GM12878 (cell line): ENCODE data around the gene ANKRD13D. TPM values are rescaled to one million over a fixed set of nuclear protein-coding genes. Genes with fewer than 3 reads are reported as not detected.

Experiments
- CBFB ChIP-seq: IDR thresholded peaks from 2 replicates; pipeline ENCODE4 v1.6.1; 2016; ENCODE audit warnings: antibody characterized with exemption, low read depth
- ESRRA ChIP-seq: IDR thresholded peaks from 2 replicates; pipeline ENCODE4 v1.6.1; 2012; ENCODE audit warnings: mild to moderate bottlenecking, low read length, improper control_type of control experiment
- EZH2 ChIP-seq: IDR thresholded peaks from 2 replicates; pipeline ENCODE4 v1.6.1; 2012; ENCODE audit warnings: low read depth, mild to moderate bottlenecking, control low read depth, inconsistent platforms, low read length, borderline replicate concordance; ENCODE audit not compliant: control insufficient read depth
- FOXM1 ChIP-seq: IDR thresholded peaks from 2 replicates; pipeline ENCODE4 v1.6.1; 2012; ENCODE audit warnings: low read depth, mild to moderate bottlenecking, inconsistent platforms, low read length, moderate library complexity
- KDM1A ChIP-seq: fragments of 200-600 bp; sonication (generic); IDR thresholded peaks from 2 replicates; pipeline ENCODE4 v1.6.1; 2016; ENCODE audit warnings: borderline replicate concordance
- MXI1 ChIP-seq: fragments of 150-350 bp; IDR thresholded peaks from 2 replicates; pipeline ENCODE4 v1.6.1; 2011; ENCODE audit warnings: low read depth, mild to moderate bottlenecking, inconsistent platforms, low read length, improper control_type of control experiment
- NFYA ChIP-seq: IDR thresholded peaks from 2 replicates; pipeline ENCODE4 v1.6.1; 2011; ENCODE audit warnings: low read depth, mild to moderate bottlenecking, low read length, improper control_type of control experiment, borderline replicate concordance
- NR2F1 ChIP-seq: fragments of 450-650 bp; conservative IDR thresholded peaks from 2 replicates; pipeline ENCODE4 v1.6.1; 2017; ENCODE audit warnings: mild to moderate bottlenecking
- SP1 ChIP-seq: IDR thresholded peaks from one replicate; pipeline ENCODE4 v1.6.1; 2011; ENCODE audit warnings: low read depth, low read length
- STAT1 ChIP-seq: fragments of 450-650 bp; conservative IDR thresholded peaks from 2 replicates; pipeline ENCODE4 v1.6.1; 2014; ENCODE audit warnings: antibody characterized with exemption, mild to moderate bottlenecking
- TAF1 ChIP-seq: IDR thresholded peaks from 2 replicates; pipeline ENCODE4 v1.6.1; 2011; ENCODE audit warnings: mild to moderate bottlenecking, low read depth, low read length, borderline replicate concordance
- TBL1XR1 ChIP-seq: IDR thresholded peaks from 2 replicates; pipeline ENCODE4 v1.6.1; 2012; ENCODE audit warnings: low read depth, low read length, improper control_type of control experiment
- TCF3 ChIP-seq: IDR thresholded peaks from 2 replicates; pipeline ENCODE4 v1.6.1; 2012; ENCODE audit warnings: low read depth, mild to moderate bottlenecking, low read length, borderline replicate concordance; ENCODE audit not compliant: insufficient read depth
- ZNF384 ChIP-seq: IDR thresholded peaks from 2 replicates; pipeline ENCODE4 v1.6.1; 2012; ENCODE audit warnings: low read depth, mild to moderate bottlenecking, low read length, improper control_type of control experiment, borderline replicate concordance
- polyA plus RNA-seq, 11 experiments: library from polyadenylated mRNA; depleted of rRNA in 4 of 11; unstranded in 6 of 11; stranded (reverse) in 5 of 11; fragments of >200 nt; fragmentation: Nextera tagmentation in 4 of 11; fragmentation: Illumina TruSeq in 1 of 11; extraction: Ambion mirVana in 4 of 11; extraction: Trizol in 1 of 11; gene quantifications; 1 replicate in 1 of 11; 2 replicates in 10 of 11; pipeline versions ENCODE4 v1.2.1 to v1.2.3, GENCODE V29; 2011 to 2016; ENCODE audit warnings: inconsistent platforms in 2 of 11, missing spikeins in 2 of 11, low read depth in 1 of 11
- total RNA-seq, 4 experiments: library from RNA; depleted of rRNA in 3 of 4; stranded (reverse); fragments of >200 nt in 3 of 4; fragmentation: Illumina TruSeq in 1 of 4; extraction: Trizol in 1 of 4; gene quantifications; 2 replicates each; pipeline versions ENCODE4 v1.2.1 to v1.2.3, GENCODE V29; 2013 to 2021
- TF ChIP-seq, protein P1 (sequence below): fragments of 450-650 bp; formaldehyde crosslinking; IDR thresholded peaks from 2 replicates; pipeline ENCODE4 v1.5.0; 2022; ENCODE audit warnings: mild to moderate bottlenecking, missing genetic modification characterization
- TF ChIP-seq, protein P2 (sequence below): fragments of 150-350 bp; IDR thresholded peaks from 2 replicates; pipeline ENCODE4 v1.6.1; 2014; ENCODE audit warnings: mild to moderate bottlenecking, low read depth, low read length
- TF ChIP-seq, protein P3 (sequence below): fragments of 450-650 bp; conservative IDR thresholded peaks from 2 replicates; pipeline ENCODE4 v1.6.1; 2017; ENCODE audit warnings: mild to moderate bottlenecking, moderate library complexity
- TF ChIP-seq, protein P4 (sequence below): fragments of 450-650 bp; IDR thresholded peaks from 2 replicates; pipeline ENCODE4 v1.6.1; 2016; ENCODE audit warnings: mild to moderate bottlenecking
- TF ChIP-seq, protein P5 (sequence below): IDR thresholded peaks from 2 replicates; pipeline ENCODE4 v1.6.1; 2011; ENCODE audit warnings: borderline replicate concordance, low read depth, mild to moderate bottlenecking, moderate library complexity, low read length; ENCODE audit not compliant: insufficient read depth, poor library complexity, severe bottlenecking

ANKRD13D gene
- total and polyA plus RNA-seq, 10 of the 15 experiments (the other 5 are each of a cell fraction or from before 2014, with no cell fraction given), result 2.0 to 56.2 (median 21.4) TPM

DNA sequence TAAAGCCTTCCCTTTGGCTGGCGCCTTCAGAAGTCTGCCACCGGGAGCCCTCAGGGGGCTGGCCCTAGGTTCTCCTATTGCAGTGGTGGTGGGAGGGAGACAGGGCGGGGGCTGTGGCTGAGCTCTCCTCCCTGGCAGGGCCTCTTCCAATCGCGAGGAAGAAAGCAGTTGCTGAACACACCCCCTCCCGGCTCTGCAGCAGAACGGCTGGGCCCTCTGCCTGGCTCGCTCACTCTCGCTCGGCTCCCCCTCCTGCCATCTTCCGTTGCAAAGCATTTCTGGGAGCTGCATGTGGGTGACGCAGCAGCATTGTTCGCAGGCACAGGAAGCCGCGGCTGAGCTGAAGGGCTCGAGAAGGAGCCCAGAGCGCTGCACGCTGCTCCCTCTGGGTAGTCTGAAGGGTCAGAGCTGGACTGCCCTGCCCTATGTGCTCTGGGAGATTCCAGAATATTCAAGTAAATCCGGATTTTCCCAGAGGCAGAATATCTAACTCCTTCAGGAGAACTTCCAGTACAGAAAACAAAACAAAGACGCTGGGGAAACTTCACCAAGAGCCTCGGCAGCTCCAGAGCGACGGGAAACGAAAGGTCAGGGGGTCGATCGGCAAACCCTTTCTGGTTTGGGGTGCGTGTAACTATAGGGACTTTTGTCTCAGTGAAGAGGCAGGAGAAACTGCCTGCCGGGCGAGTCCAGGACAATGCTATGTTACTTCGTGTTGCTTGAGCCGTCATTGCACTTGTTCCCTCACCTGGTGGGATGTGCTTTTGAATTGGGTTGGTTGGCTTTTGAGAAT, 49.1 kb upstream of the ANKRD13D start (continued):
- no peak for TF ChIP-seq NFYA
- TF ChIP-seq, protein P1, sequence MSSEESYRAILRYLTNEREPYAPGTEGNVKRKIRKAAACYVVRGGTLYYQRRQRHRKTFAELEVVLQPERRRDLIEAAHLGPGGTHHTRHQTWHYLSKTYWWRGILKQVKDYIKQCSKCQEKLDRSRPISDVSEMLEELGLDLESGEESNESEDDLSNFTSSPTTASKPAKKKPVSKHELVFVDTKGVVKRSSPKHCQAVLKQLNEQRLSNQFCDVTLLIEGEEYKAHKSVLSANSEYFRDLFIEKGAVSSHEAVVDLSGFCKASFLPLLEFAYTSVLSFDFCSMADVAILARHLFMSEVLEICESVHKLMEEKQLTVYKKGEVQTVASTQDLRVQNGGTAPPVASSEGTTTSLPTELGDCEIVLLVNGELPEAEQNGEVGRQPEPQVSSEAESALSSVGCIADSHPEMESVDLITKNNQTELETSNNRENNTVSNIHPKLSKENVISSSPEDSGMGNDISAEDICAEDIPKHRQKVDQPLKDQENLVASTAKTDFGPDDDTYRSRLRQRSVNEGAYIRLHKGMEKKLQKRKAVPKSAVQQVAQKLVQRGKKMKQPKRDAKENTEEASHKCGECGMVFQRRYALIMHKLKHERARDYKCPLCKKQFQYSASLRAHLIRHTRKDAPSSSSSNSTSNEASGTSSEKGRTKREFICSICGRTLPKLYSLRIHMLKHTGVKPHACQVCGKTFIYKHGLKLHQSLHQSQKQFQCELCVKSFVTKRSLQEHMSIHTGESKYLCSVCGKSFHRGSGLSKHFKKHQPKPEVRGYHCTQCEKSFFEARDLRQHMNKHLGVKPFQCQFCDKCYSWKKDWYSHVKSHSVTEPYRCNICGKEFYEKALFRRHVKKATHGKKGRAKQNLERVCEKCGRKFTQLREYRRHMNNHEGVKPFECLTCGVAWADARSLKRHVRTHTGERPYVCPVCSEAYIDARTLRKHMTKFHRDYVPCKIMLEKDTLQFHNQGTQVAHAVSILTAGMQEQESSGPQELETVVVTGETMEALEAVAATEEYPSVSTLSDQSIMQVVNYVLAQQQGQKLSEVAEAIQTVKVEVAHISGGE (CRISPR knock-in tag), result no peak
- TF ChIP-seq, protein P2, sequence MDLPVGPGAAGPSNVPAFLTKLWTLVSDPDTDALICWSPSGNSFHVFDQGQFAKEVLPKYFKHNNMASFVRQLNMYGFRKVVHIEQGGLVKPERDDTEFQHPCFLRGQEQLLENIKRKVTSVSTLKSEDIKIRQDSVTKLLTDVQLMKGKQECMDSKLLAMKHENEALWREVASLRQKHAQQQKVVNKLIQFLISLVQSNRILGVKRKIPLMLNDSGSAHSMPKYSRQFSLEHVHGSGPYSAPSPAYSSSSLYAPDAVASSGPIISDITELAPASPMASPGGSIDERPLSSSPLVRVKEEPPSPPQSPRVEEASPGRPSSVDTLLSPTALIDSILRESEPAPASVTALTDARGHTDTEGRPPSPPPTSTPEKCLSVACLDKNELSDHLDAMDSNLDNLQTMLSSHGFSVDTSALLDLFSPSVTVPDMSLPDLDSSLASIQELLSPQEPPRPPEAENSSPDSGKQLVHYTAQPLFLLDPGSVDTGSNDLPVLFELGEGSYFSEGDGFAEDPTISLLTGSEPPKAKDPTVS, result no peak
- peak; percentile 98 for TF ChIP-seq MXI1
- TF ChIP-seq FOXM1, result no peak
- peak; percentile 88 for TF ChIP-seq NR2F1
- TF ChIP-seq ZNF384, result no peak
- peak; percentile 69 for TF ChIP-seq SP1
- TF ChIP-seq TBL1XR1, result 0 out of 2 replicates have a peak, but pooled peaks have one; percentile 6
- TF ChIP-seq, protein P3, sequence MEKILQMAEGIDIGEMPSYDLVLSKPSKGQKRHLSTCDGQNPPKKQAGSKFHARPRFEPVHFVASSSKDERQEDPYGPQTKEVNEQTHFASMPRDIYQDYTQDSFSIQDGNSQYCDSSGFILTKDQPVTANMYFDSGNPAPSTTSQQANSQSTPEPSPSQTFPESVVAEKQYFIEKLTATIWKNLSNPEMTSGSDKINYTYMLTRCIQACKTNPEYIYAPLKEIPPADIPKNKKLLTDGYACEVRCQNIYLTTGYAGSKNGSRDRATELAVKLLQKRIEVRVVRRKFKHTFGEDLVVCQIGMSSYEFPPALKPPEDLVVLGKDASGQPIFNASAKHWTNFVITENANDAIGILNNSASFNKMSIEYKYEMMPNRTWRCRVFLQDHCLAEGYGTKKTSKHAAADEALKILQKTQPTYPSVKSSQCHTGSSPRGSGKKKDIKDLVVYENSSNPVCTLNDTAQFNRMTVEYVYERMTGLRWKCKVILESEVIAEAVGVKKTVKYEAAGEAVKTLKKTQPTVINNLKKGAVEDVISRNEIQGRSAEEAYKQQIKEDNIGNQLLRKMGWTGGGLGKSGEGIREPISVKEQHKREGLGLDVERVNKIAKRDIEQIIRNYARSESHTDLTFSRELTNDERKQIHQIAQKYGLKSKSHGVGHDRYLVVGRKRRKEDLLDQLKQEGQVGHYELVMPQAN, result peak; percentile 91
- no peak for TF ChIP-seq ESRRA
- no peak for TF ChIP-seq STAT1
- peak; percentile 100 for TF ChIP-seq TAF1
- no peak; the same call in 1 of the 2 replicates for TF ChIP-seq CBFB
- TF ChIP-seq EZH2, result no peak
- TF ChIP-seq, protein P4, sequence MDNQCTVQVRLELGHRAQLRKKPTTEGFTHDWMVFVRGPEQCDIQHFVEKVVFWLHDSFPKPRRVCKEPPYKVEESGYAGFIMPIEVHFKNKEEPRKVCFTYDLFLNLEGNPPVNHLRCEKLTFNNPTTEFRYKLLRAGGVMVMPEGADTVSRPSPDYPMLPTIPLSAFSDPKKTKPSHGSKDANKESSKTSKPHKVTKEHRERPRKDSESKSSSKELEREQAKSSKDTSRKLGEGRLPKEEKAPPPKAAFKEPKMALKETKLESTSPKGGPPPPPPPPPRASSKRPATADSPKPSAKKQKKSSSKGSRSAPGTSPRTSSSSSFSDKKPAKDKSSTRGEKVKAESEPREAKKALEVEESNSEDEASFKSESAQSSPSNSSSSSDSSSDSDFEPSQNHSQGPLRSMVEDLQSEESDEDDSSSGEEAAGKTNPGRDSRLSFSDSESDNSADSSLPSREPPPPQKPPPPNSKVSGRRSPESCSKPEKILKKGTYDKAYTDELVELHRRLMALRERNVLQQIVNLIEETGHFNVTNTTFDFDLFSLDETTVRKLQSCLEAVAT, result peak; percentile 99
- no peak for TF ChIP-seq KDM1A
- TF ChIP-seq, protein P5, sequence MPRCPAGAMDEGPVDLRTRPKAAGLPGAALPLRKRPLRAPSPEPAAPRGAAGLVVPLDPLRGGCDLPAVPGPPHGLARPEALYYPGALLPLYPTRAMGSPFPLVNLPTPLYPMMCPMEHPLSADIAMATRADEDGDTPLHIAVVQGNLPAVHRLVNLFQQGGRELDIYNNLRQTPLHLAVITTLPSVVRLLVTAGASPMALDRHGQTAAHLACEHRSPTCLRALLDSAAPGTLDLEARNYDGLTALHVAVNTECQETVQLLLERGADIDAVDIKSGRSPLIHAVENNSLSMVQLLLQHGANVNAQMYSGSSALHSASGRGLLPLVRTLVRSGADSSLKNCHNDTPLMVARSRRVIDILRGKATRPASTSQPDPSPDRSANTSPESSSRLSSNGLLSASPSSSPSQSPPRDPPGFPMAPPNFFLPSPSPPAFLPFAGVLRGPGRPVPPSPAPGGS, result peak; percentile 62
- TF ChIP-seq TCF3, result peak; percentile 72
